ENCODE data around the gene HRH1.

GRCh38 chr3:11162401-11163345 is 8.4 kb downstream of the HRH1 start:
- TF ChIP-seq POLR2AphosphoS5 (IDR thresholded peaks at IDR 0.05; ENCODE audit: low read depth) (no peak), CTCF (conservative IDR thresholded peaks at IDR 0.05; ENCODE audit: low read depth in 2 of 2) (no peak), REST (IDR thresholded peaks at IDR 0.05; ENCODE audit: unreplicated experiment) (no peak), ETS1 (IDR thresholded peaks at IDR 0.05) (no peak), EZH2 (IDR thresholded peaks at IDR 0.05; ENCODE audit: low read depth, unreplicated experiment) (no peak), EZH2phosphoT487 (IDR thresholded peaks at IDR 0.05; ENCODE audit: unreplicated experiment) (no peak), STAT1 (IDR thresholded peaks at IDR 0.05; ENCODE audit: unreplicated experiment) (no peak), CREB1 (CRISPR knock-in tag; IDR thresholded peaks at IDR 0.05; ENCODE audit: low read depth) (no peak), ZNF462 (CRISPR knock-in tag; IDR thresholded peaks at IDR 0.05) (no peak), ZNF114 (CRISPR knock-in tag; IDR thresholded peaks at IDR 0.05) (no peak)
